Measurements from ENCODE around the gene CLDN5.

DNA sequence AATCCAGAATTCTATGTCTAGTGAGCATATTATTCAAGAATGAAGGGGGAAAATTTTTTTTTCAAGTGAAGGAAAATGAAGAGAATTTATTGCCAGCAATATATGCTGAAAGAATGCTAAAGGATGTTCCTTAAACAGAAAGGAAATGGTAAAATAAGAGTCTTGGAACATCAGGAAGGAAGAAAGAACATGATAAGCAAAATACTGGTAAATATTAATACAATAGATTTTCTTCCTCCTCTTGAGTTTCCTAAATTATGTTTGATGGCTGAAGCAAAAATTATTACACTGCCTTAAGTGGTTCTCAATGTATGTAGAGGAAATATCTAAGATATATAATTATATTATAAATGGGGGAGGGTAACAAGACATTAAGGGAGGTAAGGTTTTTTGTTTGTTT lies 9.6 kb upstream of the CLDN5 start:
- TF ChIP-seq CTCF (IDR thresholded peaks at IDR 0.05; ENCODE audit: borderline replicate concordance, extremely low read depth, low read length, poor library complexity, severe bottlenecking) = no peak
- no peak for TF ChIP-seq EZH2 (IDR thresholded peaks at IDR 0.05; ENCODE audit: borderline replicate concordance, low read depth, low read length, severe bottlenecking)

Measured in DND-41 (cell line).